ENCODE data around the gene ATP1A1.

The ATP1A1 gene

DNA sequence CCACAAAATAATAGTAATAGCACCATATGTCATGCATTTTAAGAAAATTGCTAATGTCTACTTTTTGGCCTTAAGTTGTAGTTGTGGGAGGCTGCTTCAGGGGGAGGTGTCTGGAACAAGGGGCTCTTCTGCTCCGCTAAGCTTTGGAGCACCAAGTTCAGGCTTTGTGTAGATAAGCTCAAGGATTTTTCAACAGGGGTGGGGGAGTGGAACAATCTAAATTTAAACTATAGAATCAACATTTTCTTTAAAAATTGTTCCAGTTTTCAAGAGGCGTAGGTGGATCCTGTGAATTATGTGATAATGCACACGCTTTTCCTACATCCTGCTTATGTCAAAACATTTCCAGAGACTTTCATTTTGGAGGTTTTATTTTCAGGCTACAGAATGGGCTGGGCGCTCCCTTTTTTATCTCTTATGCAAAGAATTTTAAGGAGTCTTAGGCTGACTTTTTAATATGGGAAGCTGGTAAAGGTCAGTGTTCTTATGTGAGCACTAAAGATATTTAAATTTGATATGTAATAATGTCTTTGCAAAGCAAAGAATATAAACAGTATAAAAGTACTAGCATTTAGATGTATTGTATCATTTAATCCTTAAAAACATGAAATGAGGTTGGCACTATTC, 9.9 kb downstream of the ATP1A1 start:
- TF ChIP-seq GLIS3 (CRISPR knock-in tag; IDR thresholded peaks at IDR 0.05) (no peak), ZNF70 (CRISPR knock-in tag; IDR thresholded peaks at IDR 0.05) (no peak), RARB (CRISPR knock-in tag; IDR thresholded peaks at IDR 0.05) (no peak), POU6F1 (CRISPR knock-in tag; IDR thresholded peaks at IDR 0.05; ENCODE audit: borderline replicate concordance, low read depth) (no peak), CSDC2 (CRISPR knock-in tag; IDR thresholded peaks at IDR 0.05) (no peak), ZFP30 (CRISPR knock-in tag; IDR thresholded peaks at IDR 0.05) (no peak)
- TF ChIP-seq, protein P1, sequence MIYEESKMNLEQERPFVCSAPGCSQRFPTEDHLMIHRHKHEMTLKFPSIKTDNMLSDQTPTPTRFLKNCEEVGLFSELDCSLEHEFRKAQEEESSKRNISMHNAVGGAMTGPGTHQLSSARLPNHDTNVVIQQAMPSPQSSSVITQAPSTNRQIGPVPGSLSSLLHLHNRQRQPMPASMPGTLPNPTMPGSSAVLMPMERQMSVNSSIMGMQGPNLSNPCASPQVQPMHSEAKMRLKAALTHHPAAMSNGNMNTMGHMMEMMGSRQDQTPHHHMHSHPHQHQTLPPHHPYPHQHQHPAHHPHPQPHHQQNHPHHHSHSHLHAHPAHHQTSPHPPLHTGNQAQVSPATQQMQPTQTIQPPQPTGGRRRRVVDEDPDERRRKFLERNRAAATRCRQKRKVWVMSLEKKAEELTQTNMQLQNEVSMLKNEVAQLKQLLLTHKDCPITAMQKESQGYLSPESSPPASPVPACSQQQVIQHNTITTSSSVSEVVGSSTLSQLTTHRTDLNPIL (CRISPR knock-in tag; IDR thresholded peaks at IDR 0.05; ENCODE audit: low read depth): no peak
- ATAC-seq: no peak

GRCh38 chr1:116386042-116386441, 13.0 kb downstream of the ATP1A1 start:
- no peak for ATAC-seq
- TF ChIP-seq ZFP3 (CRISPR knock-in tag; IDR thresholded peaks at IDR 0.05): no peak
- TF ChIP-seq ARNTL (CRISPR knock-in tag; IDR thresholded peaks at IDR 0.05; ENCODE audit: borderline replicate concordance, low read depth): no peak
- TF ChIP-seq OSR1 (CRISPR knock-in tag; IDR thresholded peaks at IDR 0.05): no peak
- no peak for TF ChIP-seq ZNF565 (CRISPR knock-in tag; conservative IDR thresholded peaks at IDR 0.05; ENCODE audit: low read depth)
- no peak for TF ChIP-seq BACH2 (CRISPR knock-in tag; IDR thresholded peaks at IDR 0.05; ENCODE audit: borderline replicate concordance)
- no peak for TF ChIP-seq PPARA (CRISPR knock-in tag; IDR thresholded peaks at IDR 0.05; ENCODE audit: borderline replicate concordance)
- no peak for TF ChIP-seq TCF4 (CRISPR knock-in tag; IDR thresholded peaks at IDR 0.05; ENCODE audit: borderline replicate concordance)
- TF ChIP-seq, protein P1 (CRISPR knock-in tag; IDR thresholded peaks at IDR 0.05; ENCODE audit: low read depth): no peak
- TF ChIP-seq ZNF70 (CRISPR knock-in tag; IDR thresholded peaks at IDR 0.05): no peak
- TF ChIP-seq CSDC2 (CRISPR knock-in tag; IDR thresholded peaks at IDR 0.05): no peak

- no peak for TF ChIP-seq ZNF70 (CRISPR knock-in tag; IDR thresholded peaks at IDR 0.05)
- no peak for TF ChIP-seq CSDC2 (CRISPR knock-in tag; IDR thresholded peaks at IDR 0.05)
- TF ChIP-seq ARNTL (CRISPR knock-in tag; IDR thresholded peaks at IDR 0.05; ENCODE audit: borderline replicate concordance, low read depth): no peak
- no peak for TF ChIP-seq PPARA (CRISPR knock-in tag; IDR thresholded peaks at IDR 0.05; ENCODE audit: borderline replicate concordance)
- TF ChIP-seq TCF4 (CRISPR knock-in tag; IDR thresholded peaks at IDR 0.05; ENCODE audit: borderline replicate concordance): no peak
- TF ChIP-seq ZNF8 (CRISPR knock-in tag; IDR thresholded peaks at IDR 0.05): no peak
- no peak for TF ChIP-seq GLIS3 (CRISPR knock-in tag; IDR thresholded peaks at IDR 0.05)
- no peak for TF ChIP-seq ZFP3 (CRISPR knock-in tag; IDR thresholded peaks at IDR 0.05)
- TF ChIP-seq SNAI2 (CRISPR knock-in tag; IDR thresholded peaks at IDR 0.05): no peak
- TF ChIP-seq, protein P2, sequence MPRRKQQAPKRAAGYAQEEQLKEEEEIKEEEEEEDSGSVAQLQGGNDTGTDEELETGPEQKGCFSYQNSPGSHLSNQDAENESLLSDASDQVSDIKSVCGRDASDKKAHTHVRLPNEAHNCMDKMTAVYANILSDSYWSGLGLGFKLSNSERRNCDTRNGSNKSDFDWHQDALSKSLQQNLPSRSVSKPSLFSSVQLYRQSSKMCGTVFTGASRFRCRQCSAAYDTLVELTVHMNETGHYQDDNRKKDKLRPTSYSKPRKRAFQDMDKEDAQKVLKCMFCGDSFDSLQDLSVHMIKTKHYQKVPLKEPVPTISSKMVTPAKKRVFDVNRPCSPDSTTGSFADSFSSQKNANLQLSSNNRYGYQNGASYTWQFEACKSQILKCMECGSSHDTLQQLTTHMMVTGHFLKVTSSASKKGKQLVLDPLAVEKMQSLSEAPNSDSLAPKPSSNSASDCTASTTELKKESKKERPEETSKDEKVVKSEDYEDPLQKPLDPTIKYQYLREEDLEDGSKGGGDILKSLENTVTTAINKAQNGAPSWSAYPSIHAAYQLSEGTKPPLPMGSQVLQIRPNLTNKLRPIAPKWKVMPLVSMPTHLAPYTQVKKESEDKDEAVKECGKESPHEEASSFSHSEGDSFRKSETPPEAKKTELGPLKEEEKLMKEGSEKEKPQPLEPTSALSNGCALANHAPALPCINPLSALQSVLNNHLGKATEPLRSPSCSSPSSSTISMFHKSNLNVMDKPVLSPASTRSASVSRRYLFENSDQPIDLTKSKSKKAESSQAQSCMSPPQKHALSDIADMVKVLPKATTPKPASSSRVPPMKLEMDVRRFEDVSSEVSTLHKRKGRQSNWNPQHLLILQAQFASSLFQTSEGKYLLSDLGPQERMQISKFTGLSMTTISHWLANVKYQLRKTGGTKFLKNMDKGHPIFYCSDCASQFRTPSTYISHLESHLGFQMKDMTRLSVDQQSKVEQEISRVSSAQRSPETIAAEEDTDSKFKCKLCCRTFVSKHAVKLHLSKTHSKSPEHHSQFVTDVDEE (CRISPR knock-in tag; IDR thresholded peaks at IDR 0.05): no peak
- TF ChIP-seq ESRRG (CRISPR knock-in tag; IDR thresholded peaks at IDR 0.05): no peak
- no peak for TF ChIP-seq ZNF565 (CRISPR knock-in tag; conservative IDR thresholded peaks at IDR 0.05; ENCODE audit: low read depth)
- no peak for TF ChIP-seq OSR1 (CRISPR knock-in tag; IDR thresholded peaks at IDR 0.05)
- no peak for TF ChIP-seq ZFP30 (CRISPR knock-in tag; IDR thresholded peaks at IDR 0.05)
- no peak for TF ChIP-seq ZC3H10 (CRISPR knock-in tag; IDR thresholded peaks at IDR 0.05)
- no peak for ATAC-seq
These were observed 14.5 kb downstream of the ATP1A1 start for GRCh38 chr1:116387551-116387950.

DNA sequence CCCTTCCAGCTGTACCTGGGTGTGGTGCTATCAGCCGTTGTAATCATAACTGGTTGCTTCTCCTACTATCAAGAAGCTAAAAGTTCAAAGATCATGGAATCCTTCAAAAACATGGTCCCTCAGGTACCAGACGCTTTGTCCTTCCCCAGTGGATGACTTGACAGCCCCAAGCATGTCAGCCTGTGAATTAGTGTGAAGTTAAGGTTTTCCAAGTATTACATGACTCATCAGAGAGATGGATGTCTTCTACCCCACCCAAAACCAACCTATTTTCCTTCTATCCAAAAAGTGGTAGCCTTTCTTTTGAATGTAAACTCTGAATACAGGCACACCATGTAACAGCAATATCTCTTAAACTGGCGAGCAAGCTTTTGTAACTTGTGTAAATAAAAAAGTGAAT, 15.1 kb downstream of the ATP1A1 start:
- no peak for ATAC-seq
- TF ChIP-seq RARB (CRISPR knock-in tag; IDR thresholded peaks at IDR 0.05) (no peak), SNAI2 (CRISPR knock-in tag; IDR thresholded peaks at IDR 0.05) (no peak), CSDC2 (CRISPR knock-in tag; IDR thresholded peaks at IDR 0.05) (no peak), PATZ1 (CRISPR knock-in tag; IDR thresholded peaks at IDR 0.05; ENCODE audit: borderline replicate concordance) (no peak), POU6F1 (CRISPR knock-in tag; IDR thresholded peaks at IDR 0.05; ENCODE audit: borderline replicate concordance, low read depth) (no peak), ZNF70 (CRISPR knock-in tag; IDR thresholded peaks at IDR 0.05) (no peak), BACH2 (CRISPR knock-in tag; IDR thresholded peaks at IDR 0.05; ENCODE audit: borderline replicate concordance) (no peak), OSR1 (CRISPR knock-in tag; IDR thresholded peaks at IDR 0.05) (no peak), GLIS3 (CRISPR knock-in tag; IDR thresholded peaks at IDR 0.05) (no peak)
- TF ChIP-seq, protein P2 (CRISPR knock-in tag; IDR thresholded peaks at IDR 0.05): no peak
